Measurements from ENCODE around the gene FTSJ1. TPM values are rescaled to one million over a fixed set of nuclear protein-coding genes. Genes with fewer than 3 reads are reported as not detected.

Gene FTSJ1
- total and polyA plus RNA-seq, 9 donors = 23.2 to 45.9 (median 31.7) TPM

DNA sequence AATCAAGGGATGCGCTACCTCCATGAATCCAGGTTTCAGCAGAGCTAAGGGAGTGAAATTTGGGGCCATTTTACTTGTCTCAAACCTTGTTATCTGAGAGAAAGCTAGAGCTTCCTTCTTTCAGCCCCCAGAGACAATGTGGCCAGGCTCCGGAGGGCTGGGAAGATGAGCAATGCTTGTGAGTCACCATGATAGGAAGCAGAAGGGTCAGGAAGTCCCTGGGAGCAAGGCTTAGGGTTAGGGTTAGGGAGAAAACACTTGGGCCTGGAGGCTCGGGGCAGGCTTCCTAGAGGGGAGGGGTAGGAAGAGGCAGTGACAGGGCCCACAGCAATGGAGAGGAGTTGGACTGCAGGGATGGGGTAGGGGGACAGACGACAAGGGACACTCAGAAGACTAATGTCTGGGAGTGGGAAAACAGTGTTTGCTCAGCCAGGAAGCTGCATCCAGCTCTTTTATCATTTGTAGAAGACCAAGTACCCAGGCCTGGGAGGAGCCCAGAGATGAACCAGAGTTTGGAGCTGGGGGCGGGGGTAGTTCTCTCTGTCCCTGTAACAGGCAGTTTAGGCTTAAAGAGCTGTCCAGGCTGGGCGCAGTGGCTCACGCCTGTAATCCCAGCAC is 16.4 kb downstream of the FTSJ1 start:
- 67 to 71% (median 69%) methylated on average over 7 of the region's 7 CpGs for WGBS, 3 donors
- H3K9me3 ChIP-seq = no peaks in the 10 kb centered on the region
- TF ChIP-seq, protein P1, sequence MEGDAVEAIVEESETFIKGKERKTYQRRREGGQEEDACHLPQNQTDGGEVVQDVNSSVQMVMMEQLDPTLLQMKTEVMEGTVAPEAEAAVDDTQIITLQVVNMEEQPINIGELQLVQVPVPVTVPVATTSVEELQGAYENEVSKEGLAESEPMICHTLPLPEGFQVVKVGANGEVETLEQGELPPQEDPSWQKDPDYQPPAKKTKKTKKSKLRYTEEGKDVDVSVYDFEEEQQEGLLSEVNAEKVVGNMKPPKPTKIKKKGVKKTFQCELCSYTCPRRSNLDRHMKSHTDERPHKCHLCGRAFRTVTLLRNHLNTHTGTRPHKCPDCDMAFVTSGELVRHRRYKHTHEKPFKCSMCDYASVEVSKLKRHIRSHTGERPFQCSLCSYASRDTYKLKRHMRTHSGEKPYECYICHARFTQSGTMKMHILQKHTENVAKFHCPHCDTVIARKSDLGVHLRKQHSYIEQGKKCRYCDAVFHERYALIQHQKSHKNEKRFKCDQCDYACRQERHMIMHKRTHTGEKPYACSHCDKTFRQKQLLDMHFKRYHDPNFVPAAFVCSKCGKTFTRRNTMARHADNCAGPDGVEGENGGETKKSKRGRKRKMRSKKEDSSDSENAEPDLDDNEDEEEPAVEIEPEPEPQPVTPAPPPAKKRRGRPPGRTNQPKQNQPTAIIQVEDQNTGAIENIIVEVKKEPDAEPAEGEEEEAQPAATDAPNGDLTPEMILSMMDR (IDR thresholded peaks at IDR 0.05) = no peak
- TF ChIP-seq POLR2A (IDR thresholded peaks at IDR 0.05) (no peak), EP300 (IDR thresholded peaks at IDR 0.05) (no peak)
- DNase-seq = no peak
- no peak overlapping the region for H3K4me3 ChIP-seq
- no peaks in the 10 kb centered on the region for H3K4me1 ChIP-seq (ENCODE audit: insufficient read depth)
- H3K27me3 ChIP-seq = no peaks in the 10 kb centered on the region
- intact Hi-C loops (cut with DNase I) = no loop called here
- H3K36me3 ChIP-seq = no peaks in the 10 kb centered on the region
- no peak overlapping the region for H3K27ac ChIP-seq

DNA sequence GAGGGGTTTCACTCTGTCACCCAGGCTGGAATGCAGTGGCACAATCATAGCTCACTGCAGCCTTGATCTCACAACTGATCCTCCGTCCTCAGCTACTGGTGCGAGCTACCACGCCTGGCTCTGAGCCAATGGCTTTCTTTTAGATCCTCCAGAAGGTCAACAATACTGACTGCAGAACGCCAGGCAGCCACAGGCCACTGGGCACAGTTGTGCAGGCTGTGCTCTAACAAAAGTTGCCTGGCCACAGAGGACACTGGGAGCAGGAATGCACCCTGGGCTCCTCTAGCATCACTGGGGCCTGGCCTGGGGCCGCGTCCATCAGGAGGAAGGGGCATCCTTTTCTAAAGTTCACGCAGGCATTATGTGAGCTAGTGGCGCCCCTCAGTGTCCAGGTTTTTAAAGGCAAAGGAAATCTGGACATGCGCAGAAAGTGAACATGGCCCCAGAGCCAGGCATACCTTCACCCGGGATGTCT is 17.9 kb downstream of the FTSJ1 start:
- TF ChIP-seq EP300 (IDR thresholded peaks at IDR 0.05) (no peak), POLR2A (IDR thresholded peaks at IDR 0.05) (no peak)
- TF ChIP-seq, protein P1 (IDR thresholded peaks at IDR 0.05) = no peak
- H3K36me3 ChIP-seq = no peaks in the 10 kb centered on the region
- no peak overlapping the region for H3K27ac ChIP-seq
- no peak overlapping the region for H3K4me3 ChIP-seq
- H3K4me1 ChIP-seq (ENCODE audit: insufficient read depth) = no peaks in the 10 kb centered on the region
- no peaks in the 10 kb centered on the region for H3K9me3 ChIP-seq
- H3K27me3 ChIP-seq = no peaks in the 10 kb centered on the region
- peak in 1 of 5 donors; percentile 49 for DNase-seq
- 27 to 37% (median 29%) methylated on average over 10 of the region's 10 CpGs for WGBS, 3 donors
- intact Hi-C loops (cut with DNase I) = no loop called here

DNA sequence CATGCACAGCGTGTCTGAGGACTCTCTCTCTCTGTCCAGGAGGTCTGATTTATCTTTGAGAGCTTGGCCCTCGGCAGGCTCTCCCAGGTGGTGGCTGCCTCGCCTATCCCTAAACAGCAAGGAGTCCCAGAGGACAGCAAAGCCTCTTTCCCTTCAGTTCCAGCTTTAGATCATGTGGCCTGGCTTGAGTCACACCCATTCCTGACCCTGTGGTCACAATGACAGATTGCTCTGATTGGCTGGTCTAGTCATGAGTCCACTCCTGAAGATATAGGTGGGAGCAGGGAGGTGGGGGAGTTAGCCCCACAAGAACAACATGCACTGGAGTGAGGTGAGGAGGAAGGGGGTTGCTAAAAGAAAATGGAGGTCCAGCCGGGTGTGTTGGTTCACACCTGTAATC is 20.7 kb downstream of the FTSJ1 start:
- Histone ChIP-seq H3K4me1 (ENCODE audit: insufficient read depth) (no peaks in the 10 kb centered on the region), H3K4me3 (no peak overlapping the region), H3K27me3 (no peaks in the 10 kb centered on the region), H3K27ac (no peak overlapping the region), H3K36me3 (no peaks in the 10 kb centered on the region), H3K9me3 (no peaks in the 10 kb centered on the region)
- 67 to 79% (median 77%) methylated on average over 4 of the region's 4 CpGs for WGBS, 3 donors
- TF ChIP-seq EP300 (IDR thresholded peaks at IDR 0.05) (no peak), POLR2A (IDR thresholded peaks at IDR 0.05) (no peak)
- TF ChIP-seq, protein P1 (IDR thresholded peaks at IDR 0.05) = no peak
- intact Hi-C loops (cut with DNase I) = no loop called here
- no peak for DNase-seq

DNA sequence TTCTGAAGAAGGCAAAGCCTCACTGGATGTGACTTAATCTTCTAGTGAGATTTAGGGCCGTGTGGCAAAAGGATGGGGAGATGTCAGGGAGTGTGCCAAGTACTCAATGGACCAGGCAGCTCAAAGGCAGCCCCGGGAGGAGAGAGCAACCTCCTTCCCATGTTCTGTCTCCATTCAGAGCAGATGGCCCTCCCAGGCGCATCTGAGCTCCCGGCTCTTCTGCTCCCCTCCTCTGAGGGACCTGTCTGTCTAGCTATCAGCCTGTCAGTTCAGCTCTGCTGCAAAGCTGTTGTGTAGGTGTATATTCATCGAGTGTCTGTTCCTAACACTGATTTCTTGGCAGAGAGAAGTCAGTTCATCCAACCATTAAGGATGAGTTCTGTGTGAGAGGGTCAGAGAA is 21.9 kb downstream of the FTSJ1 start:
- no peaks in the 10 kb centered on the region for H3K27me3 ChIP-seq
- TF ChIP-seq POLR2A (IDR thresholded peaks at IDR 0.05) (no peak), EP300 (IDR thresholded peaks at IDR 0.05) (no peak)
- TF ChIP-seq, protein P1 (IDR thresholded peaks at IDR 0.05) = no peak
- H3K9me3 ChIP-seq = no peaks in the 10 kb centered on the region
- DNase-seq = no peak
- no peak overlapping the region for H3K4me3 ChIP-seq
- no peak overlapping the region for H3K27ac ChIP-seq
- no peaks in the 10 kb centered on the region for H3K36me3 ChIP-seq
- intact Hi-C loops (cut with DNase I) = no loop called here
- no peaks in the 10 kb centered on the region for H3K4me1 ChIP-seq (ENCODE audit: insufficient read depth)
- 56 to 66% (median 62%) methylated on average over 5 of the region's 5 CpGs for WGBS, 3 donors

Measured in ovary (tissue), 9 donors.